Measurements from ENCODE around the gene RNF180.

RNF180 gene, protein sequence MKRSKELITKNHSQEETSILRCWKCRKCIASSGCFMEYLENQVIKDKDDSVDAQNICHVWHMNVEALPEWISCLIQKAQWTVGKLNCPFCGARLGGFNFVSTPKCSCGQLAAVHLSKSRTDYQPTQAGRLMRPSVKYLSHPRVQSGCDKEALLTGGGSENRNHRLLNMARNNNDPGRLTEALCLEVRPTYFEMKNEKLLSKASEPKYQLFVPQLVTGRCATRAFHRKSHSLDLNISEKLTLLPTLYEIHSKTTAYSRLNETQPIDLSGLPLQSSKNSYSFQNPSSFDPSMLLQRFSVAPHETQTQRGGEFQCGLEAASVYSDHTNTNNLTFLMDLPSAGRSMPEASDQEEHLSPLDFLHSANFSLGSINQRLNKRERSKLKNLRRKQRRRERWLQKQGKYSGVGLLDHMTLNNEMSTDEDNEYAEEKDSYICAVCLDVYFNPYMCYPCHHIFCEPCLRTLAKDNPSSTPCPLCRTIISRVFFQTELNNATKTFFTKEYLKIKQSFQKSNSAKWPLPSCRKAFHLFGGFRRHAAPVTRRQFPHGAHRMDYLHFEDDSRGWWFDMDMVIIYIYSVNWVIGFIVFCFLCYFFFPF

GRCh38 chr5:64165500-64166200 is at the start of gene RNF180:
TSS of gene RNF180 (plus strand) at chr5:64165843. CDS start at chr5:64200808, 34,965 bp downstream.
- DNase-seq (ENCODE audit: low read depth, low spot score), result no peak

DNA sequence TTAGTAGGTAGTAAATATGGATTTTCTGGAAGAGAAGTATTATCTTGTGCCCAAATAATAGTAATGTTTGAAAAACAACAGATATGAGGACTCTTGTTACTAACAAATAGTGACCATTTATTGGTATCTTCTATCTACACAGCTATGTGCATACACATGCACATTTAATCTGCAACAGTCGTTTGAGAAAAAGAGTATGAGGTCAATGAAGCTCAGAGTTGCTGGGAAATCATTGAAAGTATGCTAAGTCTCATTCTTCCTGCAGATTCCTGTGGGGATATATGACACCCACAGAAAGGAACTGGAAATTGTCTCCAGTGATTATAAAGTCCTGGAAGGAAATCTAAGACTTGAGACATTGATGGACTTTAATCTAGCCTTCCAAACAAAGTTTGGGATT is 40.1 kb upstream of the RNF180 start:
- no peak for DNase-seq (ENCODE audit: low read depth, low spot score)

GRCh38 chr5:64126202-64126741 is 39.4 kb upstream of the RNF180 start:
- DNase-seq (ENCODE audit: low read depth, low spot score), result no peak

- DNase-seq (ENCODE audit: low read depth, low spot score), result no peak
These were observed 25.6 kb upstream of the RNF180 start for GRCh38 chr5:64140018-64140417.

DNA sequence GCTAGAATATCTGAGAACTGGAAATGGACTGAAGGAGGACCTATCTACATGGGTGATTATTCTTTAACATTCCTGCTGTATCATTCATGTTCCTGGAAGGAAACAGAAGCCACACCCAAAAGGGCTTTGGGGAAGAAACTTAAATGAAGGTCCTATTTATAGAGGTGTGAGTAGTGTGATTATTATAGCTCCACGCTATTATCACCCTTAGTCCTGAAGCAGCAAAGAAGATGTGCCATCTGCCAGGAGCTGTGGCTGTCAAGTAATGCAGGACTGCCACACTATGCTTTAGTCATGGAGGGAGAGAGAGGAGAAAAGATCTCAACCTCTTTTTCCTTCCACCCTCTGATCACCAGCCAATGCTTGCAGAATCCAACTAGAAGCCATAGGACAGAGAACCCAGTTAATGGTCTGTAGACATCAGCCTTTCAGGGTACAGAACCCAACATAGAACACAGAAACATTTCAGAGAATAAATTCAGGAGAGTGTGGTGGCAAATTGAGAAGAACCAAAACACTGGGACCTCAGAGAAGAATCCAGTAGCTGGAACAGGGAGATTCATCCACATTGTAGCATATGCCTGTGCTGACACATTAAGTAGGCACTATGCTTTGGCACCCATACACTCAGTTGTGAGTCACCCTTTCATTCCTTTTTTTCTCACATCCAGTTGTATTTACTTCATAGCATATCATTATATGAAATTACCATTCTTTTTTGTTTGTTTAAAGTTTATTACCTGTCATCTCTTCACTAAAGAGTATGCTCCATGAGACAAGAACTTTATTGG is 21.0 kb upstream of the RNF180 start:
- no peak for DNase-seq (ENCODE audit: low read depth, low spot score)

DNA sequence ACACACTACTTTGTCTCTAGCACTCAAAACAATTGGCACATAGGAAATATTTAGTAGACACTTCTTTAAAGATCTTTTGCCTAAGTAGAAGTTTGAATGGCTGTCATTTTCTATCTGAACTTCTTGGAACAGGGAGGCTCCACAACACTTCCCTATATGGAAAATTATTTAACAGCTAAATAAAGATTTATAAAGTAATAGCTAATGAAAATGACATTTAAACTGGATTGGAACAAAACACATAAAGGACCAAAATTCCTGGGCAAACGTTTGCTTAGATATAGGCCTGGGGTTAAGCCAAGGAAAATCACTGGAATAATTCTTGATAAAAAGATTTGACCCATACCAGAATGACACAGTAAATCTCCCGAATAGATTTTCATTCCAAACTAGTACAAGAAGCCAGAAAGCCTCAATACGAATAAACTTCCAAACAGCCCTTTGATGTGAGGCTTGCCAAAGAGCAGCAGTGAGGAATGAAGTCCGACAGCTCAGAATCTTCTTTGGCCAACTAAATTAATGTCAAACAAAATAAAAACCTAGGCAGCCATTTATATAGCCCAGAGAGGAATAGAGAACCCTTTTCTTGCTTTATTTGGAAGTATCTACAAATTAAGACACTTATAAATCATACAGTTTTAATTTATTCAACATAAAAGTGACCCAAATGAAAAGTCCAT is 20.3 kb upstream of the RNF180 start:
- DNase-seq (ENCODE audit: low read depth, low spot score), result no peak

DNA sequence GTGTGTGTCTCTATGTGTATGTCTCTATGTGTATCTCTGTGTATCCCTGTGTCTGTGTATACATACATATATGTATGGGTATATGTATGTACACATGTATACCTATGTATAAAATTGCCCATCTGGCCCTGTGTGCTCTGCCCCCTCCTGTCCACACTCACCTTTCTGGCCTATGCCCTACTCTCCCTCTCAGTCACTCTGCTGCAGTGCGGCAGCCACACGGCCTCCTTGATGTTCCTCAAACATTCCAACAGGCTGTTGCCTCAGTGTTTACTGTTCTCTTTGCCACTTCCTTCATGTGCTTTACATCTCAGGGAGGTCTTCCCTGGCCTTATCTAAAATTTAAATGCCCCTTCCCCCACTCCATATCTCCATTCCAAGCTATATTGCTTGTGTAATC is 18.3 kb upstream of the RNF180 start:
- no peak for DNase-seq (ENCODE audit: low read depth, low spot score)

DNA sequence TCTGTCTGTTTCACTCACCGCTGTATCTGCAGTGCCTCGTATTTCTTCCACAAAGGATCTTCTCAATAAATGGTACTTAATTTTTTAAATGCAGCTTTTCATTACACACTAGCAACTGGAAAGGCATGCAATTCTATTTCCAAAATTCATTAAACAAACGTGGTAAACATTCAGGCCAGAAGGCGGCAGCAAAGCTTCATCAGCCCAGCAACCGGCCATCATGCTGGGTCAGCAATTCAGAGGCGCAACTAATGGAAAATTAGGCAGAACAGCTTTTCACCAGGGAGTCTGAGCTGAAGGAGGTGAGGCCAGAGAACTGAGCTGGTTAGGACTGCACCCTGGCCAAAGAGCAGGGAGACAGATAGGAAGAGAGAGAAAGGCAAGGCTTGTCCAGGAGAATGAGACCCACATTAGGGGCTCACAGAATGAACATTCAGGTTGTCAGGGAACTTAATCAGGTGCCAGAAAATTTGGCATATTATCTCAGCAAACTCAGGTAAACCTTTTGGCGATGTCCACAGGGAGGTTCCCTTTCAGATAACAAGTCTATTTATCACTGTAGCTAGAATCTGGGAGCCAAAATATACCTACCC is 17.7 kb upstream of the RNF180 start:
- peak; percentile 10 for DNase-seq (ENCODE audit: low read depth, low spot score)

DNA sequence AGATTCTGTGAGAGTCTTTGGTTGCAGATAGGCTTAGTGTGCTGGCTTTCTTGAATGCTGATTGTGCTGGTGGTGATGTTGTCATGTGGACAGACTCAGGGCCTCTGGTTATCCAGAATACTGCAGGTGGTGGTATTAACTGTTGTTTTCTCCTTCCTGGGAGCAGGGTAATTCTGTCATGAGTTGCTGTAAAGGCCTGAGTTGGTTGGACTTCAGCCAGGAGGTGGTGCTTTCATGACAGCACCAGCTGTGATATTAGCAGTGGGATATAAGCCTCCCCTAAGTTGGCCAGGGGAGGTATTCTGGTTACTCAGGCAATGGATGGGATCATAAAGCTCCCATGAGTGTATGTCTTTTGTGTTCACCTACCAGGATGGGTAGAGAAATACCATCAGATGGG is 16.4 kb upstream of the RNF180 start:
- no peak for DNase-seq (ENCODE audit: low read depth, low spot score)

DNA sequence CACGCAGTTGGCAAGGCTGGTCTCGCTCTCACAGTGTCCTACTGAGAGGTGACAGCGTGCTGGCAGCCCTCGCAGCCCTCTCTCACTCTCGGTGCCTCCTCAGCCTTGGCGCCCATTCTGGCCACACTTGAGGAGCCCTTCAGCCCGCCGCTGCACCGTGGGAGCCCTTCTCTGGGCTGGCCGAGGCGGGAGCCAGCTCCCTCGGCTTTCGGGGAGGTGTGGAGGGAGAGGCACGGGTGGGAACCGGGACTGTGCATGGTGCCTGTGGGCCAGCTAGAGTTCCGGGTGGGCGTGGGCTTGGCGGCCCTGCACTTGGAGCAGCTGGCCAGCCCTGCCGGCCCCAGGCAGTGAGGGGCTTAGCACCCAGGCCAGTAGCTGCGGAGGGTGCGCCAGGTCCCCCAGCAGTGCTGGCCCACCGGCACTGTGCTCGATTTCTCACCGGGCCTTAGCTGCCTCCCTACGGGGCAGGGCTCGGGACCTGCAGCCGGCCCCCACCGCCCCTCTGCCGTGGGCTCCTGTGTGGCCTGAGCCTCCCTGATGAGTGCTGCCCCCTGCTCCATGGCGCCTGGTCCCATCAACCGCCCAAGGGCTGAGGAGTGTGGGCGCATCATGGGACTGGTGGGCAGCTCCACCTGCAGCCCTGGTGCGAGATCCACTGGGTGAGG is 15.7 kb upstream of the RNF180 start:
- DNase-seq (ENCODE audit: low read depth, low spot score), result no peak

- DNase-seq (ENCODE audit: low read depth, low spot score), result no peak
These were observed 9.4 kb upstream of the RNF180 start for GRCh38 chr5:64156261-64156660.

- DNase-seq (ENCODE audit: low read depth, low spot score), result no peak
These were observed 6.8 kb upstream of the RNF180 start for GRCh38 chr5:64158827-64159226.

DNA sequence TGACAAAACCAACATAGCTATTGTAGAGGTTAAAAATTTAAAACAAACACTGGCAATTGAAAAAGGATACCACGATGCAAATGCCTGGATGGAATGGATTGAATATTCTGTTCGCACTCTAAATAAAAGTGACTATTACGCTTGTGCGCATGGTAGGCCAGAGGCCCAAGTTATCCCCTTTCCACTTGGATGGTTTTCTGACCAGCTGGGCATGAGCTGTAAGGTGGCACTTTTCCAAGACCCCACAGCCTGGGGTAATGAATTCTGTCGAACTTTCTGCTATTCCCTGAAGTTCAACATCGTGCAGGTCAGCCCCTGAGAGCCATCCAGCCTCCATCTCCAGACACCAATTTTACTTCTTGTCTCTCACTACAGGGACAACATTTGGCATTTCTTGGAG is 5.4 kb upstream of the RNF180 start:
- DNase-seq (ENCODE audit: low read depth, low spot score), result no peak

GRCh38 chr5:64161420-64161819 is 4.2 kb upstream of the RNF180 start:
- DNase-seq (ENCODE audit: low read depth, low spot score), result no peak

GRCh38 chr5:64163135-64163534 is 2.5 kb upstream of the RNF180 start:
- no peak for DNase-seq (ENCODE audit: low read depth, low spot score)

DNA sequence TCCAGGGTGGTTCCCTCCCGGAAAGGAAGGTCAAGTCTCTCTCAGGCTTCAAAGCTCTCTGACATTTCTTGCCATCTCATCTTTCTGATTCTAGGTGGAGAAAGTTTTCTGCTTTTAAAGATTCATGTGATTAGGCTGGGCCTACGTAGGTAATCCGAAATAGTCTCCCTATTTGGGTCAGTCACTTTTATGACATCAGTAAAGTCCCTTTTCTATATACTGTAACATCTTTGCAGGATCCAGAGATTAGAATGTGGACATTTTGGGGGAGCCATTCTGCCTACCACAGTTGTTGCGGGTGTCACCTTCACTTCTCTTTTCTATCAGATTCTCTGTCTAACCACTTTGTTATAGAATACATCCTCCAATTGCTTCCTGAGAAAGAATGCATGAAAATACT is 1.9 kb upstream of the RNF180 start:
- DNase-seq (ENCODE audit: low read depth, low spot score), result no peak

- DNase-seq (ENCODE audit: low read depth, low spot score), result no peak
These were observed 1.5 kb upstream of the RNF180 start for GRCh38 chr5:64164166-64164565.

GRCh38 chr5:64165160-64165499 is 513 bp upstream of the RNF180 start:
- no peak for DNase-seq (ENCODE audit: low read depth, low spot score)

DNA sequence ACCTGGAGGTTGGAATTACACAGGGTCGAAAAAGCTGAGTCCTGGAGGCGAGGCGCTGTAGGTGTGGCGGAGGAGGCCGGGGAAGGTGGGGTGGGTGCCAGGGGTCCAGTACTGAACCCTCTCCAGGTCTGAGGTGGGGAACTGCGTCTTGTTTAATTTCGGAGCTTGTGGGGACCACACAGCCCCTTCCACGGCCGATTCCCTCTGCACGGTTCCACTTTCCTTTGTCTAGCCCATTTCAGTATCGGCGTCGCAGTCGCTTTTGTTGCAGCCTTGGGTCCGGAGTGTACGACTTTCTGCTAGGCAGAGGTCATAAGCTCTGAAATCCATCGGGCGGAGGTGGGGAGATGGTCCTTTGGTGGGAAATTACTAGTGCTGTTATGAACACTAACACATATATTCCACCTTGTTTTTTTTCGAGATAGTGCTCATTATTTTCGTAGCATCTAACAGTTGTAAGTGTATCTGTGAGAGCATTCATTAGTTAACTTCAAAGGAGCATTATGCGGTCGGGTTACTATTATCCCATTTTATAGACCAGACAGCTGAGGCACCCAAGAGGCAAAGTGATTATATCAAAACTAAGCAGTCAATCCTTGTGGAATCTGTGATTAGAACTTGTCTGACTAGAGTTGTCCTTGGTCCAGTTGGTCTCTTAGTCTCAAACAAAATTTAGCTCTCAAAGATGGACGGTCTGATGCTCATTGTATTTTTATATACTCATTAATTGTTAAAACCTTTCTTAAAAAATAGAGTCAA is 737 bp downstream of the RNF180 start:
- no peak for DNase-seq (ENCODE audit: low read depth, low spot score)

DNA sequence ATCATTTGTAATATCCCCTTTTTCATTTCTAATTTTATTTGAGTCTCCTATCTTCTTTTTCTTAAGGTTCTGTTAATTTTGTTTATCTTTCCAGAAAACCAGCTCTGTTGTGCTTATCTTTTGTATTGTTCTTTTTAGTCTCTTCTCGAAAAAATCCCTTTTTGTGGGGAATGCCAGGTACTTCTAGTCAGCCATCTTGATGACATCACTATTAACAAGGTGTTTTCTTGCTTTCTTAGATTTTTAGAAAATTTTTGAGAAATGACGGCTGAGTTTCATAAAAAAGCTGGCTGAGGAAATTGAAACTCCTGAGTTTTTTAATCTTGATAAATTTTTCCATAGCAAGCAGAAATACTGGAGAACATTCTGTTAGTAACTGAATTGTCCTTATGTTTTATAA is 10.7 kb downstream of the RNF180 start:
- DNase-seq (ENCODE audit: low read depth, low spot score), result no peak

Data from brain pericyte (primary cell).